Stomach (tissue), 4 donors: ENCODE data around the gene DPH7.

ENCODE experiments used
- CTCF ChIP-seq, 7 experiments: fragments of 450-650 bp in 4 of 7; fragments of 200-600 bp in 3 of 7; sonication (generic) in 3 of 7; IDR thresholded peaks; one replicate each; pipeline ENCODE4 v1.5.1; 2016 to 2019; ENCODE audit warnings: antibody characterized with exemption in 7 of 7, control low read depth in 2 of 7, mild to moderate bottlenecking in 1 of 7
- POLR2AphosphoS5 ChIP-seq, 3 donors: sonication (generic); formaldehyde crosslinking; IDR thresholded peaks; one replicate each; pipeline ENCODE4 v1.6.1; 2016; ENCODE audit warnings: antibody characterized with exemption in 3 of 3

DNA sequence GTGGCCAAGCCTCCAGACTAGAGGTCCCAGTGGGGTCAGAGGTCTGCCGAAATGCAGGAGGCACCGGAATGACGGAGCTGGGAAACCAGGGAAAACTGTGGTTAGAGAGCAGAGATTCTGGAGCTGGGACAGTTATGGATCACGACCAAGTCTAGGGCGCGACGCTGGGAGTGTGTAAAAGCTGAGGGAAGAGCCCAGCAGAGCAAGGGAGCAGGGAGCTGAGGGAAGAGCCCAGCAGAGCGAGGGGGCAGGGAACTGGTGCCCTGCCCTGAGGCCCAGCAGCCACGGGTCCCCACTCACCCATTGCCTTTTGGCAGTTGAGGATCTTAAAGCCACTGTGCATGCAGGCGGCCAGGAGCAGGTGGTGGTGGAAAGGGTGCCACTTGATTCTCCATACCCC is 14.6 kb downstream of the DPH7 start:
- TF ChIP-seq CTCF (IDR thresholded peaks at IDR 0.05), result no peak
- TF ChIP-seq POLR2AphosphoS5 (IDR thresholded peaks at IDR 0.05), result no peak
